Tibial artery (tissue), 4 donors: ENCODE results near the gene SOX8.

Source experiments
- DNase-seq, 2 donors: peaks; one replicate each; pipeline ENCODE4 v3.0.0-alpha.2; 2019
- H3K27ac ChIP-seq, 2 donors: fragments of 200-600 bp; sonication (generic) in 1 of 2; 1 replicate in 1 of 2; 2 replicates in 1 of 2; pipeline ENCODE4 v1.5.1; 2018 to 2019; ENCODE audit warnings: mild to moderate bottlenecking in 1 of 2
- H3K27me3 ChIP-seq, 2 donors: fragments of 200-600 bp; sonication (generic) in 1 of 2; one replicate each; pipeline versions ENCODE4 v1.5.1 to v1.6.0; 2016 to 2019
- H3K36me3 ChIP-seq, 3 donors: fragments of 200-600 bp; sonication (generic) in 2 of 3; one replicate each; pipeline ENCODE4 v1.5.1; 2016 to 2019; ENCODE audit warnings: mild to moderate bottlenecking in 2 of 3
- H3K4me1 ChIP-seq, 4 donors: fragments of 200-600 bp; sonication (generic) in 2 of 4; 1 replicate in 3 of 4; 2 replicates in 1 of 4; pipeline ENCODE4 v1.5.1; 2016 to 2019
- H3K4me3 ChIP-seq, 2 donors: fragments of 200-600 bp; sonication (generic) in 1 of 2; 1 replicate in 1 of 2; 2 replicates in 1 of 2; pipeline ENCODE4 v1.5.1; 2018 to 2019; ENCODE audit warnings: mild to moderate bottlenecking in 2 of 2
- H3K9me3 ChIP-seq, 3 donors: fragments of 200-600 bp; sonication (generic) in 1 of 3; one replicate each; pipeline ENCODE4 v1.5.1; 2016 to 2019
- CTCF ChIP-seq, 2 experiments: fragments of 200-600 bp in 1 of 2; fragments of 450-650 bp in 1 of 2; IDR thresholded peaks; one replicate each; pipeline ENCODE4 v1.5.1; 2017 to 2019; ENCODE audit warnings: antibody characterized with exemption in 2 of 2, mild to moderate bottlenecking in 1 of 2, moderate library complexity in 1 of 2
- intact Hi-C: fragments of 100-400 bp; cut with DNase I; formaldehyde crosslinking; loops from one replicate; pipeline ENCODE4 v1.15.0; 2023; ENCODE audit warnings: low total_unique reads

Gene SOX8

GRCh38 chr16:988471-989353 lies 7.1 kb downstream of the SOX8 start:
- H3K4me1 ChIP-seq, result peaks cover 0 to 7% (median 0%) of the 10 kb centered on the region in 4 donors
- no peak overlapping the region for H3K27ac ChIP-seq
- no peak for TF ChIP-seq CTCF (IDR thresholded peaks at IDR 0.05)
- H3K4me3 ChIP-seq, result no peak overlapping the region
- intact Hi-C loops, result no loop called here
- DNase-seq, result no peak
- H3K27me3 ChIP-seq, result peaks cover 0 to 75% of the 10 kb centered on the region in 2 donors
- H3K9me3 ChIP-seq, result no peaks in the 10 kb centered on the region
- peaks cover 0 to 9% (median 0%) of the 10 kb centered on the region in 3 donors for H3K36me3 ChIP-seq

- peaks cover 0 to 2% (median 0%) of the 10 kb centered on the region in 3 donors for H3K9me3 ChIP-seq
- TF ChIP-seq CTCF (IDR thresholded peaks at IDR 0.05), result no peak
- H3K4me1 ChIP-seq, result peaks cover 0 to 7% (median 0%) of the 10 kb centered on the region in 4 donors
- intact Hi-C loops, result no loop called here
- peaks cover 0 to 69% of the 10 kb centered on the region in 2 donors for H3K27me3 ChIP-seq
- DNase-seq, result no peak
- H3K27ac ChIP-seq, result no peak overlapping the region
- peaks cover 0 to 9% (median 0%) of the 10 kb centered on the region in 3 donors for H3K36me3 ChIP-seq
- H3K4me3 ChIP-seq, result no peak overlapping the region
Observed at GRCh38 chr16:989354-989814, 7.8 kb downstream of the SOX8 start.

GRCh38 chr16:990516-991291 lies 9.1 kb downstream of the SOX8 start:
- peaks cover 6 to 15% (median 12%) of the 10 kb centered on the region in 3 donors for H3K9me3 ChIP-seq
- no peak for DNase-seq
- peaks cover 0 to 7% (median 0%) of the 10 kb centered on the region in 4 donors for H3K4me1 ChIP-seq
- peaks cover 0 to 64% of the 10 kb centered on the region in 2 donors for H3K27me3 ChIP-seq
- TF ChIP-seq CTCF (IDR thresholded peaks at IDR 0.05), result no peak
- intact Hi-C loops, result no loop called here
- H3K36me3 ChIP-seq, result peaks cover 0 to 5% (median 0%) of the 10 kb centered on the region in 3 donors
- H3K27ac ChIP-seq, result no peak overlapping the region
- no peak overlapping the region for H3K4me3 ChIP-seq

- Histone ChIP-seq H3K4me3 (no peak overlapping the region), H3K27me3 (peaks cover 0 to 66% of the 10 kb centered on the region in 2 donors), H3K9me3 (peaks cover 6 to 21% (median 19%) of the 10 kb centered on the region in 3 donors), H3K36me3 (peaks cover 0 to 5% (median 0%) of the 10 kb centered on the region in 3 donors), H3K27ac (no peak overlapping the region), H3K4me1 (peaks cover 0 to 7% (median 0%) of the 10 kb centered on the region in 4 donors)
- no peak for TF ChIP-seq CTCF (IDR thresholded peaks at IDR 0.05)
- intact Hi-C loops, result no loop called here
- DNase-seq, result no peak
Observed at GRCh38 chr16:991345-991744, 9.8 kb downstream of the SOX8 start.

- TF ChIP-seq CTCF (IDR thresholded peaks at IDR 0.05), result no peak
- Histone ChIP-seq H3K27me3 (peaks cover 0 to 67% of the 10 kb centered on the region in 2 donors), H3K9me3 (peaks cover 6 to 21% (median 21%) of the 10 kb centered on the region in 3 donors), H3K27ac (no peak overlapping the region), H3K4me3 (no peak overlapping the region), H3K36me3 (peaks cover 0 to 5% (median 0%) of the 10 kb centered on the region in 3 donors), H3K4me1 (peaks cover 0 to 7% (median 0%) of the 10 kb centered on the region in 4 donors)
- intact Hi-C loops, result no loop called here
- DNase-seq, result no peak
Observed at GRCh38 chr16:991773-992172, 10.2 kb downstream of the SOX8 start.
